OCI-LY3 (cell line): Measurements from ENCODE around the gene ADARB1.

Source experiments
- H2AFZ ChIP-seq: fragments of 200-600, 300-600 bp; shearing (Covaris generic); 2 replicates; pipeline ENCODE4 v1.6.0; 2014; ENCODE audit warnings: antibody characterized with exemption, low read depth, low read length
- H3K27ac ChIP-seq: fragments of 200-600, 300-600 bp; sonication (generic); 2 replicates; pipeline ENCODE4 v1.5.1; 2014; ENCODE audit warnings: mild to moderate bottlenecking, low read length, moderate library complexity, mixed read lengths
- H3K27me3 ChIP-seq: fragments of 200-600, 300-600 bp; sonication (generic); 2 replicates; pipeline ENCODE4 v1.6.1; 2014; ENCODE audit warnings: low read depth, low read length, mixed read lengths
- H3K36me3 ChIP-seq: fragments of 200-600, 300-600 bp; sonication (generic); replicated peaks from 2 replicates; pipeline ENCODE3; 2014; ENCODE audit warnings: low read depth, low read length, mixed read lengths
- H3K4me1 ChIP-seq: fragments of 300-600, 200-600 bp; sonication (generic); 2 replicates; pipeline ENCODE4 v1.6.1; 2014; ENCODE audit warnings: low read length, mixed read lengths
- H3K4me2 ChIP-seq: fragments of 200-600, 300-600 bp; sonication (generic); 2 replicates; pipeline ENCODE4 v1.6.1; 2014; ENCODE audit warnings: low read length, mixed read lengths
- H3K4me3 ChIP-seq: fragments of 300-600, 200-600 bp; sonication (generic); 2 replicates; pipeline ENCODE4 v1.5.1; 2014; ENCODE audit warnings: antibody characterized with exemption, mild to moderate bottlenecking, low read length, moderate library complexity
- H3K79me2 ChIP-seq: fragments of 300-600, 200-600 bp; shearing (Covaris generic); 2 replicates; pipeline ENCODE4 v1.6.1; 2014; ENCODE audit warnings: mild to moderate bottlenecking, low read length, mixed read lengths
- H3K9ac ChIP-seq: fragments of 300-600, 200-600 bp; shearing (Covaris generic); 2 replicates; pipeline ENCODE4 v1.6.0; 2014; ENCODE audit warnings: mild to moderate bottlenecking, low read length, moderate library complexity
- H3K9me3 ChIP-seq: fragments of 200-600, 300-600 bp; shearing (Covaris generic); 2 replicates; pipeline ENCODE4 v1.6.1; 2014; ENCODE audit warnings: low read length, mixed read lengths; ENCODE audit not compliant: insufficient read depth
- H4K20me1 ChIP-seq: fragments of 200-600, 300-600 bp; sonication (generic); 2 replicates; pipeline ENCODE4 v1.6.1; 2016; ENCODE audit warnings: low read length, mixed read lengths; ENCODE audit not compliant: insufficient read depth
- CTCF ChIP-seq: fragments of 200-600, 300-600 bp; sonication (generic); IDR thresholded peaks from 2 replicates; pipeline ENCODE4 v1.5.1; 2014; ENCODE audit warnings: antibody characterized with exemption, low read length, low read depth
- EZH2phosphoT487 ChIP-seq: fragments of 200-600 bp; shearing (Covaris generic); IDR thresholded peaks from 2 replicates; pipeline ENCODE4 v1.6.1; 2018; ENCODE audit warnings: antibody characterized with exemption, mixed run types, low read depth

ADARB1 gene

GRCh38 chr21:45220714-45221490, 146.5 kb downstream of the ADARB1 start:
- no peaks in the 10 kb centered on the region for H3K27me3 ChIP-seq
- no peak overlapping the region for H3K9ac ChIP-seq
- no peaks in the 10 kb centered on the region for H3K79me2 ChIP-seq
- no peak overlapping the region for H2AFZ ChIP-seq
- H3K27ac ChIP-seq, result no peak overlapping the region
- H3K4me1 ChIP-seq, result no peaks in the 10 kb centered on the region
- peaks cover 4% of the 10 kb centered on the region; the same call in 1 of the 2 replicates for H3K9me3 ChIP-seq
- H4K20me1 ChIP-seq, result no peaks in the 10 kb centered on the region
- no peak for TF ChIP-seq EZH2phosphoT487
- TF ChIP-seq CTCF, result no peak
- H3K4me2 ChIP-seq, result no peak overlapping the region
- H3K4me3 ChIP-seq, result no peak overlapping the region
- no peaks in the 10 kb centered on the region for H3K36me3 ChIP-seq

GRCh38 chr21:45222001-45222400, 147.6 kb downstream of the ADARB1 start:
- Histone ChIP-seq H4K20me1 (no peaks in the 10 kb centered on the region), H3K9me3 (peaks cover 4% of the 10 kb centered on the region; the same call in 1 of the 2 replicates), H3K9ac (no peak overlapping the region), H3K4me2 (no peak overlapping the region), H3K36me3 (no peaks in the 10 kb centered on the region), H3K4me1 (peaks cover 5% of the 10 kb centered on the region; the same call in 1 of the 2 replicates), H3K79me2 (no peaks in the 10 kb centered on the region), H3K4me3 (no peak overlapping the region), H2AFZ (no peak overlapping the region), H3K27me3 (no peaks in the 10 kb centered on the region), H3K27ac (no peak overlapping the region)
- TF ChIP-seq CTCF (no peak), EZH2phosphoT487 (no peak)

- Histone ChIP-seq H3K27ac (no peak overlapping the region), H3K9ac (no peak overlapping the region), H3K36me3 (no peaks in the 10 kb centered on the region), H3K79me2 (no peaks in the 10 kb centered on the region), H3K4me3 (no peak overlapping the region), H3K4me2 (no peak overlapping the region), H4K20me1 (no peaks in the 10 kb centered on the region), H3K9me3 (no peaks in the 10 kb centered on the region), H3K27me3 (no peaks in the 10 kb centered on the region), H3K4me1 (peaks cover 5% of the 10 kb centered on the region; the same call in 1 of the 2 replicates), H2AFZ (no peak overlapping the region)
- TF ChIP-seq EZH2phosphoT487, result no peak
- no peak for TF ChIP-seq CTCF
Measured at GRCh38 chr21:45223236-45224185, 149.1 kb downstream of the ADARB1 start.
